ENCODE measurements around the gene CNDP2. TPM values are rescaled to one million over a fixed set of nuclear protein-coding genes. Genes with fewer than 3 reads are reported as not detected.

The CNDP2 gene
- total RNA-seq, 2 experiments from 2014 or later = 121 to 136 TPM

GRCh38 chr18:74533666-74534065 lies 37.5 kb downstream of the CNDP2 start:
- H3K36me3 Mint-ChIP-seq (ENCODE audit: low read depth) = no peaks in the 10 kb centered on the region
- H3K27ac Mint-ChIP-seq = no peak overlapping the region
- no peaks in the 10 kb centered on the region for H3K27me3 Mint-ChIP-seq
- CTCF ChIA-PET = no interaction called here
- no peak for ATAC-seq
- H3K4me1 Mint-ChIP-seq (ENCODE audit: low read depth) = no peaks in the 10 kb centered on the region
- H3K4me3 Mint-ChIP-seq = no peak overlapping the region
- H3K9me3 Mint-ChIP-seq = no peaks in the 10 kb centered on the region
- POLR2A ChIA-PET = interaction anchor here (0.6 kb wide), 1 partner anchor 94 kb away, joined by 3 read pairs; no protein-coding TSS in a partner anchor
- TF ChIP-seq CTCF (IDR thresholded peaks at IDR 0.05) = no peak
- intact Hi-C loops (cut with micrococcal nuclease) = no loop called here
- DNase-seq = no peak

- ATAC-seq (no peak), DNase-seq (no peak)
- Mint-ChIP-seq H3K9me3 (no peaks in the 10 kb centered on the region), H3K27me3 (no peaks in the 10 kb centered on the region), H3K4me1 (ENCODE audit: low read depth) (no peaks in the 10 kb centered on the region), H3K36me3 (ENCODE audit: low read depth) (no peaks in the 10 kb centered on the region), H3K4me3 (no peak within 1 kb of the TSS), H3K27ac (no peak within 1 kb of the TSS)
- no peak for TF ChIP-seq CTCF (IDR thresholded peaks at IDR 0.05)
- ChIA-PET CTCF (no interaction called here), POLR2A (interaction anchor here (0.6 kb wide), 1 partner anchor 93 kb away, joined by 3 read pairs; no protein-coding TSS in a partner anchor)
- intact Hi-C loops (cut with micrococcal nuclease) = no loop called here
These were observed 38.2 kb downstream of the CNDP2 start, which contains the start of gene CNDP1 for GRCh38 chr18:74534150-74534969. TSS of gene CNDP1 (plus strand) at chr18:74534500. CDS start at chr18:74534668, 168 bp downstream.

- H3K4me3 Mint-ChIP-seq = no peak overlapping the region
- ATAC-seq = no peak
- H3K27me3 Mint-ChIP-seq = no peaks in the 10 kb centered on the region
- H3K36me3 Mint-ChIP-seq (ENCODE audit: low read depth) = no peaks in the 10 kb centered on the region
- TF ChIP-seq CTCF (IDR thresholded peaks at IDR 0.05) = no peak
- DNase-seq = no peak
- ChIA-PET POLR2A (no interaction called here), CTCF (no interaction called here)
- no peaks in the 10 kb centered on the region for H3K9me3 Mint-ChIP-seq
- H3K4me1 Mint-ChIP-seq (ENCODE audit: low read depth) = no peaks in the 10 kb centered on the region
- no peak overlapping the region for H3K27ac Mint-ChIP-seq
- intact Hi-C loops (cut with micrococcal nuclease) = no loop called here
These were observed 39.0 kb downstream of the CNDP2 start for GRCh38 chr18:74534981-74535649.

- CTCF ChIA-PET = no interaction called here
- H3K27ac Mint-ChIP-seq = no peak overlapping the region
These were observed 43.1 kb downstream of the CNDP2 start for GRCh38 chr18:74539289-74539688.

More at GRCh38 chr18:74539289-74539688, 43.1 kb downstream of the CNDP2 start:
- DNase-seq (no peak), ATAC-seq (no peak)
- no peak for TF ChIP-seq CTCF (IDR thresholded peaks at IDR 0.05)
- H3K4me3 Mint-ChIP-seq = no peak overlapping the region
- no peaks in the 10 kb centered on the region for H3K4me1 Mint-ChIP-seq (ENCODE audit: low read depth)
- no peaks in the 10 kb centered on the region for H3K9me3 Mint-ChIP-seq
- intact Hi-C loops (cut with micrococcal nuclease) = no loop called here
- H3K27me3 Mint-ChIP-seq = no peaks in the 10 kb centered on the region
- H3K36me3 Mint-ChIP-seq (ENCODE audit: low read depth) = no peaks in the 10 kb centered on the region
- POLR2A ChIA-PET = no interaction called here

Measured in activated CD8-positive, alpha-beta T cell treated with anti-CD3 and anti-CD28 coated beads for 36 hours (primary cell).